Mucosa of descending colon (tissue), 3 donors: ENCODE data around the gene NFIX. TPM values are rescaled to one million over a fixed set of nuclear protein-coding genes. Genes with fewer than 3 reads are reported as not detected.

Source experiments
- ATAC-seq: fragments of 200-7000 bp; cut with Tn5 transposase; one replicate; pipeline ENCODE4 v1.9.1; 2020; ENCODE audit warnings: mild to moderate bottlenecking, moderate library complexity
- DNase-seq, 3 donors: peaks; one replicate each; pipeline ENCODE4 v3.0.0-alpha.2; 2020
- H3K36me3 ChIP-seq: fragments of 200-600 bp; one replicate; pipeline ENCODE4 v1.8.0; 2021; ENCODE audit warnings: low read depth, mild to moderate bottlenecking
- H3K4me1 ChIP-seq: fragments of 200-600 bp; one replicate; pipeline ENCODE4 v1.8.0; 2021; ENCODE audit warnings: low read depth, mild to moderate bottlenecking
- H3K4me3 ChIP-seq: fragments of 200-600 bp; one replicate; pipeline ENCODE4 v1.8.0; 2021; ENCODE audit warnings: mild to moderate bottlenecking
- H3K9me3 ChIP-seq: fragments of 200-600 bp; one replicate; pipeline ENCODE4 v1.8.0; 2021; ENCODE audit warnings: mild to moderate bottlenecking
- CTCF ChIP-seq: fragments of 200-600 bp; IDR thresholded peaks from one replicate; pipeline ENCODE4 v1.8.0; 2022; ENCODE audit warnings: antibody characterized with exemption, mild to moderate bottlenecking
- intact Hi-C, 2 donors: fragments of 100-400 bp; cut with DNase I in 1 of 2; cut with micrococcal nuclease in 1 of 2; formaldehyde crosslinking; loops; one replicate each; pipeline versions ENCODE4 v1.11.0 to v1.11.1; 2022; cut with DNase I, micrococcal nuclease
- long read RNA-seq, 2 donors: library from polyadenylated mRNA; unstranded; transcript quantifications; one replicate each; pipeline ENCODE4 v2.0.0, GENCODE V29; 2019 to 2021
- total RNA-seq, 3 donors: library from RNA; stranded (reverse); fragmentation: NEBNext Ultra II Directional in 2 of 3; extraction: Animal tissue kit (Norgen Biotek cat#: 25700) in 2 of 3; gene quantifications; one replicate each; pipeline versions ENCODE4 v1.2.1 to v1.2.4, GENCODE V29; 2021 to 2023
- donor health status: DM: no; HTN: no; CAD: no; lungs with moderate emphysema.
- donor health status: DM: no; HTN: no; CAD: no.
- donor health status: DM: no; HTN: yes; CAD: no.

The NFIX gene
- 100 to 1,000 TPM in 1 of 3 donors, 10 to 100 TPM in 2; 59.4 to 238 (median 64.6) TPM for total RNA-seq
- long read RNA-seq, donor 1, partial matches to known transcripts, result 5 of 29 reads
- long read RNA-seq, donor 1, other reads (novel, unspliced or antisense), result 22 of 29 reads
- long read RNA-seq, donor 2, partial matches to known transcripts, result 1 of 3 reads
- long read RNA-seq, donor 2, other reads (novel, unspliced or antisense), result 2 of 3 reads

GRCh38 chr19:12994701-12995595 is at the start of gene NFIX:
NFIX (plus strand) TSS chr19:12995475; CDS start chr19:12995838, 363 bp downstream.
- H3K4me3 ChIP-seq, result peak within 1 kb of the TSS; percentile 46
- ATAC-seq, result peak; percentile 71
- DNase-seq, result peak; percentile 72 to 82 (median 80)
- intact Hi-C loops, result no loop called here
- no peak for TF ChIP-seq CTCF
- no peaks in the 10 kb centered on the region for H3K9me3 ChIP-seq
- no peaks in the 10 kb centered on the region for H3K36me3 ChIP-seq
- H3K4me1 ChIP-seq, result no peaks in the 10 kb centered on the region

GRCh38 chr19:12945479-12946091 is 49.7 kb upstream of the NFIX start, which contains the start of gene RAD23A:
RAD23A (plus strand) TSS chr19:12945862; CDS start chr19:12945949, 87 bp downstream.
- ATAC-seq, result peak; percentile 96
- no peaks in the 10 kb centered on the region for H3K9me3 ChIP-seq
- H3K4me3 ChIP-seq, result peak within 1 kb of the TSS; percentile 80
- TF ChIP-seq CTCF, result no peak
- H3K36me3 ChIP-seq, result peaks cover 8% of the 10 kb centered on the region
- H3K4me1 ChIP-seq, result peaks cover 20% of the 10 kb centered on the region
- peak; percentile 99 for DNase-seq
- intact Hi-C loops, result loop anchor here in 1 of 2 donors (10.0 kb wide), 1 partner anchor 61 kb away; the partner anchor contains the start of genes DNASE2 and KLF1

- Histone ChIP-seq H3K4me3 (peak overlapping the region; percentile 80), H3K36me3 (peaks cover 8% of the 10 kb centered on the region), H3K4me1 (peaks cover 17% of the 10 kb centered on the region), H3K9me3 (no peaks in the 10 kb centered on the region)
- TF ChIP-seq CTCF, result no peak
- DNase-seq, result peak; percentile 75 to 84 (median 84)
- intact Hi-C loops, result loop anchor here in 1 of 2 donors (10.0 kb wide), 1 partner anchor 61 kb away; the partner anchor contains the start of genes DNASE2 and KLF1
- peak; percentile 84 for ATAC-seq
These were observed 49.1 kb upstream of the NFIX start for GRCh38 chr19:12946092-12946721.

- Histone ChIP-seq H3K4me1 (peaks cover 17% of the 10 kb centered on the region), H3K4me3 (no peak overlapping the region), H3K36me3 (peaks cover 8% of the 10 kb centered on the region), H3K9me3 (no peaks in the 10 kb centered on the region)
- DNase-seq (no peak), ATAC-seq (no peak)
- intact Hi-C loops, result loop anchor here in 1 of 2 donors (10.0 kb wide), 1 partner anchor 62 kb away; the partner anchor contains the start of genes DNASE2 and KLF1
- TF ChIP-seq CTCF, result no peak
These were observed 48.4 kb upstream of the NFIX start for GRCh38 chr19:12946731-12947496.
